ENCODE data around the gene TMEM141. TPM values are rescaled to one million over a fixed set of nuclear protein-coding genes. Genes with fewer than 3 reads are reported as not detected.

Gene TMEM141
- 10 to 100 TPM; 81.1 to 85.7 TPM for total RNA-seq
- long read RNA-seq, transcript TMEM141-201 (5 exons, 768 nt), result major isoform, 7 of 9 reads
- long read RNA-seq, partial matches to known transcripts, result 1 of 9 reads
- long read RNA-seq, other reads (novel, unspliced or antisense), result 0 of 9 reads

- peak; percentile 95 to 96 for ATAC-seq
- peak; percentile 100 for DNase-seq
- intact Hi-C loops (cut with DNase I), result loop anchor here in 1 of 2 donors (10.0 kb wide), 1 partner anchor 54 kb away; the partner anchor contains the start of genes AJM1 and PHPT1
These were observed at the start of gene TMEM141 for GRCh38 chr9:136790640-136791515. TMEM141 (plus strand) TSS chr9:136791344; CDS start chr9:136791371, 27 bp downstream.

- ATAC-seq (peak in 1 of 2 donors; percentile 12), DNase-seq (peak; percentile 31)
- intact Hi-C loops (cut with DNase I), result no loop called here
These were observed 49.1 kb upstream of the TMEM141 start for GRCh38 chr9:136741883-136742571.

- intact Hi-C loops (cut with DNase I), result no loop called here
- ATAC-seq, result peak in 1 of 2 donors; percentile 8
- no peak for DNase-seq
These were observed 48.4 kb upstream of the TMEM141 start, which contains the start of gene LCN10 for GRCh38 chr9:136742591-136743391. LCN10 (minus strand) TSS chr9:136742940; CDS start chr9:136742903, 37 bp downstream.

GRCh38 chr9:136743639-136744211 lies 47.4 kb upstream of the TMEM141 start:
- ATAC-seq, result no peak
- DNase-seq, result no peak
- intact Hi-C loops (cut with DNase I), result no loop called here

- ATAC-seq (no peak), DNase-seq (peak; percentile 22)
- intact Hi-C loops (cut with DNase I), result no loop called here
These were observed 46.4 kb upstream of the TMEM141 start for GRCh38 chr9:136744773-136745172.

GRCh38 chr9:136745389-136746154 lies 45.6 kb upstream of the TMEM141 start:
- peak in 1 of 2 donors; percentile 22 for ATAC-seq
- DNase-seq, result peak; percentile 61
- intact Hi-C loops (cut with DNase I), result no loop called here

- intact Hi-C loops (cut with DNase I), result no loop called here
- DNase-seq, result no peak
- no peak for ATAC-seq
These were observed 45.0 kb upstream of the TMEM141 start for GRCh38 chr9:136746155-136746490.

GRCh38 chr9:136746621-136747020 lies 44.5 kb upstream of the TMEM141 start:
- no peak for ATAC-seq
- peak; percentile 20 for DNase-seq
- intact Hi-C loops (cut with DNase I), result no loop called here

GRCh38 chr9:136747161-136748060 lies 43.7 kb upstream of the TMEM141 start:
- DNase-seq, result peak; percentile 19
- intact Hi-C loops (cut with DNase I), result no loop called here
- no peak for ATAC-seq

- intact Hi-C loops (cut with DNase I), result no loop called here
- ATAC-seq (no peak), DNase-seq (peak; percentile 17)
These were observed 42.9 kb upstream of the TMEM141 start, which contains the start of gene LCN6 for GRCh38 chr9:136748201-136748600. LCN6 (minus strand) TSS chr9:136748525; CDS start chr9:136748483, 42 bp downstream.

GRCh38 chr9:136748666-136749611 lies 42.2 kb upstream of the TMEM141 start:
- intact Hi-C loops (cut with DNase I), result no loop called here
- DNase-seq, result peak; percentile 30

GRCh38 chr9:136750526-136750925 lies 40.6 kb upstream of the TMEM141 start:
- no peak for ATAC-seq
- no peak for DNase-seq

More at GRCh38 chr9:136748666-136749611, 42.2 kb upstream of the TMEM141 start:
- ATAC-seq, result peak in 1 of 2 donors; percentile 22

GRCh38 chr9:136751244-136751643 lies 39.9 kb upstream of the TMEM141 start:
- ATAC-seq (no peak), DNase-seq (no peak)
- intact Hi-C loops (cut with DNase I), result no loop called here

More at GRCh38 chr9:136750526-136750925, 40.6 kb upstream of the TMEM141 start:
- intact Hi-C loops (cut with DNase I), result no loop called here

GRCh38 chr9:136751814-136752213 lies 39.3 kb upstream of the TMEM141 start:
- intact Hi-C loops (cut with DNase I), result no loop called here
- ATAC-seq (no peak), DNase-seq (no peak)

GRCh38 chr9:136753371-136754058 lies 37.6 kb upstream of the TMEM141 start:
- intact Hi-C loops (cut with DNase I), result no loop called here
- no peak for ATAC-seq
- no peak for DNase-seq

Data from left cardiac atrium (tissue), 4 donors.